Esophagus muscularis mucosa (tissue), 4 donors: ENCODE data around the gene SOBP. TPM values are rescaled to one million over a fixed set of nuclear protein-coding genes. Genes with fewer than 3 reads are reported as not detected.

ENCODE experiments used
- DNase-seq: peaks from one replicate; pipeline ENCODE4 v3.0.0-alpha.2; 2017; ENCODE audit errors: extremely low spot score
- H3K27ac ChIP-seq, 4 donors: fragments of 200-600 bp; sonication (generic); replicated peaks in 1 of 4; 1 replicate in 3 of 4; 2 replicates in 1 of 4; pipeline ENCODE4 v1.5.1; 2016 to 2019; ENCODE audit warnings: mild to moderate bottlenecking in 1 of 4
- H3K27me3 ChIP-seq, 4 donors: fragments of 200-600 bp; sonication (generic); one replicate each; pipeline versions ENCODE4 v1.5.1 to v1.6.0; 2016 to 2019
- H3K36me3 ChIP-seq, 4 donors: fragments of 200-600 bp; sonication (generic); one replicate each; pipeline ENCODE4 v1.5.1; 2016 to 2019
- H3K4me1 ChIP-seq, 4 donors: fragments of 200-600 bp; sonication (generic); one replicate each; pipeline ENCODE4 v1.5.1; 2016 to 2019
- H3K4me3 ChIP-seq, 4 donors: fragments of 200-600 bp; sonication (generic); 1 replicate in 2 of 4; 2 replicates in 2 of 4; pipeline ENCODE4 v1.5.1; 2016 to 2019; ENCODE audit warnings: mild to moderate bottlenecking in 4 of 4, moderate library complexity in 1 of 4
- H3K9me3 ChIP-seq, 4 donors: fragments of 200-600 bp; sonication (generic); 1 replicate in 3 of 4; 2 replicates in 1 of 4; pipeline ENCODE4 v1.5.1; 2016 to 2019
- CTCF ChIP-seq, 3 experiments: fragments of 200-600 bp in 2 of 3; fragments of 450-650 bp in 1 of 3; sonication (generic) in 2 of 3; IDR thresholded peaks; one replicate each; pipeline ENCODE4 v1.5.1; 2017 to 2019; ENCODE audit warnings: antibody characterized with exemption in 3 of 3, mild to moderate bottlenecking in 2 of 3, moderate library complexity in 1 of 3
- EP300 ChIP-seq: sonication (generic); formaldehyde crosslinking; IDR thresholded peaks from one replicate; pipeline ENCODE4 v1.6.1; 2017; ENCODE audit warnings: antibody characterized with exemption
- POLR2A ChIP-seq: fragments of 450-650 bp; IDR thresholded peaks from one replicate; pipeline ENCODE4 v1.6.1; 2017; ENCODE audit warnings: antibody characterized with exemption, moderate library complexity, mild to moderate bottlenecking, low read depth
- POLR2AphosphoS5 ChIP-seq, 2 donors: sonication (generic); formaldehyde crosslinking; IDR thresholded peaks; one replicate each; pipeline ENCODE4 v1.6.1; 2017; ENCODE audit warnings: antibody characterized with exemption in 2 of 2
- WGBS: methylation state at CpG from one replicate; pipeline ENCODE4 v1.1.5; 2018; 5-methylcytosine and 5-hydroxymethylcytosine counted together
- intact Hi-C: fragments of 100-400 bp; cut with DNase I; formaldehyde crosslinking; loops from one replicate; pipeline ENCODE4 v1.15.1; 2023
- total RNA-seq, 4 donors: library from RNA; depleted of rRNA; stranded (reverse); fragments of >200 nt; gene quantifications; one replicate each; pipeline versions ENCODE4 v1.1.0 to v1.2.1, GENCODE V29; 2016

SOBP gene
- total RNA-seq, 4 donors from 2014 or later: 18.6 to 44.1 (median 27.6) TPM

GRCh38 chr6:107585815-107586435 lies 96.0 kb downstream of the SOBP start:
- no peaks in the 10 kb centered on the region for H3K9me3 ChIP-seq
- intact Hi-C loops: no loop called here
- no peak for DNase-seq
- no peaks in the 10 kb centered on the region for H3K36me3 ChIP-seq
- H3K4me3 ChIP-seq: no peak overlapping the region
- 89% methylated on average over 5 of the region's 5 CpGs for WGBS
- no peaks in the 10 kb centered on the region for H3K27me3 ChIP-seq
- no peak overlapping the region for H3K27ac ChIP-seq
- peaks cover 0 to 9% (median 2%) of the 10 kb centered on the region in 4 donors for H3K4me1 ChIP-seq
- no peak for TF ChIP-seq CTCF (IDR thresholded peaks at IDR 0.05)
- no peak for TF ChIP-seq POLR2AphosphoS5 (IDR thresholded peaks at IDR 0.05)
- no peak for TF ChIP-seq POLR2A
- TF ChIP-seq EP300: no peak

- WGBS: 66% methylated on average over 5 of the region's 5 CpGs
- intact Hi-C loops: no loop called here
- Histone ChIP-seq H3K27me3 (no peaks in the 10 kb centered on the region), H3K4me3 (no peak overlapping the region), H3K4me1 (peaks cover 0 to 5% (median 2%) of the 10 kb centered on the region in 4 donors), H3K36me3 (no peaks in the 10 kb centered on the region), H3K27ac (no peak overlapping the region), H3K9me3 (no peaks in the 10 kb centered on the region)
- no peak for DNase-seq
- TF ChIP-seq POLR2AphosphoS5 (IDR thresholded peaks at IDR 0.05) (no peak), EP300 (no peak), CTCF (IDR thresholded peaks at IDR 0.05) (no peak), POLR2A (no peak)
Observed at GRCh38 chr6:107587451-107587850, 97.5 kb downstream of the SOBP start.

GRCh38 chr6:107589199-107589598 lies 99.3 kb downstream of the SOBP start:
- Histone ChIP-seq H3K27ac (no peak overlapping the region), H3K4me1 (peaks cover 0 to 5% (median 2%) of the 10 kb centered on the region in 4 donors), H3K9me3 (no peaks in the 10 kb centered on the region), H3K36me3 (no peaks in the 10 kb centered on the region), H3K4me3 (no peak overlapping the region), H3K27me3 (no peaks in the 10 kb centered on the region)
- TF ChIP-seq POLR2AphosphoS5 (IDR thresholded peaks at IDR 0.05) (no peak), EP300 (no peak), POLR2A (no peak), CTCF (IDR thresholded peaks at IDR 0.05) (no peak)
- intact Hi-C loops: no loop called here
- no peak for DNase-seq
- 97% methylated on average over 5 of the region's 5 CpGs for WGBS

- no peak for TF ChIP-seq POLR2AphosphoS5 (IDR thresholded peaks at IDR 0.05)
- no peak for TF ChIP-seq CTCF (IDR thresholded peaks at IDR 0.05)
- no peak for TF ChIP-seq POLR2A
Observed at GRCh38 chr6:107589934-107590333, 100.0 kb downstream of the SOBP start.

GRCh38 chr6:107590378-107590777 lies 100.5 kb downstream of the SOBP start:
- intact Hi-C loops: no loop called here
- H3K27ac ChIP-seq: no peak overlapping the region
- peaks cover 0 to 11% (median 5%) of the 10 kb centered on the region in 4 donors for H3K4me1 ChIP-seq
- TF ChIP-seq CTCF (IDR thresholded peaks at IDR 0.05) (no peak), POLR2A (no peak), EP300 (no peak), POLR2AphosphoS5 (IDR thresholded peaks at IDR 0.05) (no peak)
- no peaks in the 10 kb centered on the region for H3K36me3 ChIP-seq
- H3K27me3 ChIP-seq: no peaks in the 10 kb centered on the region
- H3K4me3 ChIP-seq: no peak overlapping the region
- 53% methylated on average over 1 of the region's 1 CpG for WGBS
- no peak for DNase-seq
- H3K9me3 ChIP-seq: no peaks in the 10 kb centered on the region

More at GRCh38 chr6:107589934-107590333, 100.0 kb downstream of the SOBP start:
- 84% methylated on average over 2 of the region's 2 CpGs for WGBS
- Histone ChIP-seq H3K36me3 (no peaks in the 10 kb centered on the region), H3K4me1 (peaks cover 0 to 10% (median 5%) of the 10 kb centered on the region in 4 donors), H3K9me3 (no peaks in the 10 kb centered on the region), H3K4me3 (no peak overlapping the region), H3K27ac (no peak overlapping the region), H3K27me3 (no peaks in the 10 kb centered on the region)
- intact Hi-C loops: no loop called here
- no peak for DNase-seq
